ENCODE data around the gene AHCTF1. TPM values are rescaled to one million over a fixed set of nuclear protein-coding genes. Genes with fewer than 3 reads are reported as not detected.

The AHCTF1 gene
- total RNA-seq, 1 experiment from 2014 or later, result 25.9 TPM

DNA sequence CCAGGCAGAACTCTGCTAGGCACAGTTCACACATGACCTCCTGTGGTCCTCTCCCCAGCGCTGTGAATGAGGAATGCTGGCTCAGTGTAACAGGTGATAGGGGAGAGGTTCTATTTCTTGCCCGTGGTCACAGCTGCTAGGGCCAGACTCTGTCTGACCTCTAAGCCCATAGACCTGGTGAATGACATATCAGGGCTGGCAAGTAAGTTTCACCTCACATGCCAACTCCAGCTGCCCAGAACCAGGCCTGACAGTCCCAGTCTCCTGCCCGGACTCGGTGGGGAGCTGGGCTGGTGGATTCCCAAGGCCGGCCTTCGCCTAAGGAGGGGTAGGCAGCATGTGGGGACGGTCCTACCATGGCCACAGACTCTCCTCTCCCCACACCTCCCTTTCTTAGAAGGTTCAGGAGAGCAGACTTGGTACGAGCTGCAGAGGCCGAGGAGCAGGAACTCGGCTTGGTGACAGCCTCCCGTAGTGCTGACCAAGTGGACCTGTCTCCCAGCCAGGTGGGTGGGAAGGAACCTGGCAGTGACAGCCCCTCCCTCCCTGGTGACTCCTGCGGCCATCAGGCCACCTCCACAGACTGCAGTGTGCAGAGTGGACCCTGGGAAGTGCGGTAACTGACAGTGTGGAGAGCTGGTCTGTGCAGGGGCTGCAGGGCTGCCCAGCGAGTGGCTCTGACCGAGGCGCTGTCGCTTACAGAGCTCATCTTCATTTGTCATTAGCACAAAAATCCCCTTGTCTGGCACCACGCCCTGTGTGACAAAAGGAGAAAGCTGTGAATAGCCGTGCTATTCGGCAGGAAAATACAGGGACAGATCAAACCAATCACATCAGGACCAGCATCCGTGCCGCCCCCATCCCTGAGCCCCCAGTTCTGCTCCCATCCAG, 132.9 kb downstream of the AHCTF1 start:
- Histone ChIP-seq H3K27me3 (no peaks in the 10 kb centered on the region), H3K4me3 (no peak overlapping the region), H3K36me3 (no peaks in the 10 kb centered on the region), H3K9me3 (peaks cover 2% of the 10 kb centered on the region; the same call in 1 of the 2 replicates)
- no peak for DNase-seq

DNA sequence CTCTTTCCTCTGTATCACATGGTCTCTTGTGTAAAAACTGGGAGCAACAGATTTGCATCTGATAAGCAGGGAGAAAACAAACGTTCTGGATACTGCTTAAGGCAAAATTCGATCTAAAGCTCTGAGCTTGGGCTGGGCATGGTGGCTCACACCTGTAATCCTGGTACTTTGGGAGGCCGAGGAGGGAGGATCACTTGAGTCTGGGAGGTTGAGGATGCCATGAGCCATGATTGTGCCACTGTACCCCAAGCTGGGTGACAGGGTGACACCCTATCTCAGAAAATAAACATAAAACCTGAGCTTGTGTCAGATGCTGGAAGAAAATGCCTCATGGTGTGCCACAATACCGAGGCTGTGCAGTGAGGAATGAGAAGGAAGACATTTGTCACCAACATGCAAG, 133.6 kb downstream of the AHCTF1 start:
- no peak for DNase-seq
- 0 out of 2 replicates have a peak, but pooled peaks cover 2% of the 10 kb centered on the region for H3K9me3 ChIP-seq
- no peaks in the 10 kb centered on the region for H3K36me3 ChIP-seq
- H3K4me3 ChIP-seq, result no peak overlapping the region
- H3K27me3 ChIP-seq, result no peaks in the 10 kb centered on the region

DNA sequence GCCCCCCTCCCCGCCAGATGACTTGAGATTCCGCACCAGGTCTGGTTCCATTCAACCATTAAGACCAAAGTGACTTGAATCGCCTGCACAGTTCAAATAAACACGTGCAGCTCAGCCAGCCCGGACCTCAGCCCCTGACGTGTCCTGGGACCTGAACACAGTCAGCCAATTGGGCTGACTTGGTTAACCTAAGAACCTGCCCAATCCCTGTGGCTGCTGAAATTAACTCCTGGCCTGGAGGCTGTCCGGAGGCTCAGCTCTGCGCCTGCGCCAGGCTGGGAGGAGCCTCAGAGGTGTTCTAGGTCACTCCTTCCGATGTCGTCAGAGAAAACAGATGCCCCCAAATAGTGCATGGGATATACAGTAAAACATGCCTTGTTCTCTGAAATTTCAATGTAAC, 134.2 kb downstream of the AHCTF1 start:
- Histone ChIP-seq H3K9me3 (0 out of 2 replicates have a peak, but pooled peaks cover under 1% of the 10 kb centered on the region), H3K27me3 (no peaks in the 10 kb centered on the region), H3K4me3 (no peak overlapping the region), H3K36me3 (no peaks in the 10 kb centered on the region)
- no peak for DNase-seq

DNA sequence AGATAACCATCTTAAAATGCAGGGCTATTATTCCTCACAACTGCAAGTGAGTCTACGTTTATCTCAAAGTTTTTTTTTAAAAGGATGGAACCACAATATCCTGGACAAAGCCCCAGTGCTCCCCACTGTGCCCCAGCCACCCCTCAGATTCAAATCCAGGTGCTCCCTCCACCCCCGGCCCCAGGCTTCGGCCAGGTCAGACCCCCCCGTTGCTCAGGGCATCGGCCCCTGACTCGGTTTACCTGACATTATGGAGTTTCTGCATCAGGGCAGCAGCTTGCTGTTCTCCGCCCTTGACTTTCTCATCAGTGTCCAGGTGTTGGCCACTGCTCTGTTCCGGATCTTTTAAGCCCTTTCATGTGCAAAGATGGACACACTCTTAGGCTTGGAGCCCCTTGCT, 134.6 kb downstream of the AHCTF1 start:
- H3K27me3 ChIP-seq, result no peaks in the 10 kb centered on the region
- no peak for DNase-seq
- H3K9me3 ChIP-seq, result no peaks in the 10 kb centered on the region
- H3K36me3 ChIP-seq, result no peaks in the 10 kb centered on the region
- no peak overlapping the region for H3K4me3 ChIP-seq

DNA sequence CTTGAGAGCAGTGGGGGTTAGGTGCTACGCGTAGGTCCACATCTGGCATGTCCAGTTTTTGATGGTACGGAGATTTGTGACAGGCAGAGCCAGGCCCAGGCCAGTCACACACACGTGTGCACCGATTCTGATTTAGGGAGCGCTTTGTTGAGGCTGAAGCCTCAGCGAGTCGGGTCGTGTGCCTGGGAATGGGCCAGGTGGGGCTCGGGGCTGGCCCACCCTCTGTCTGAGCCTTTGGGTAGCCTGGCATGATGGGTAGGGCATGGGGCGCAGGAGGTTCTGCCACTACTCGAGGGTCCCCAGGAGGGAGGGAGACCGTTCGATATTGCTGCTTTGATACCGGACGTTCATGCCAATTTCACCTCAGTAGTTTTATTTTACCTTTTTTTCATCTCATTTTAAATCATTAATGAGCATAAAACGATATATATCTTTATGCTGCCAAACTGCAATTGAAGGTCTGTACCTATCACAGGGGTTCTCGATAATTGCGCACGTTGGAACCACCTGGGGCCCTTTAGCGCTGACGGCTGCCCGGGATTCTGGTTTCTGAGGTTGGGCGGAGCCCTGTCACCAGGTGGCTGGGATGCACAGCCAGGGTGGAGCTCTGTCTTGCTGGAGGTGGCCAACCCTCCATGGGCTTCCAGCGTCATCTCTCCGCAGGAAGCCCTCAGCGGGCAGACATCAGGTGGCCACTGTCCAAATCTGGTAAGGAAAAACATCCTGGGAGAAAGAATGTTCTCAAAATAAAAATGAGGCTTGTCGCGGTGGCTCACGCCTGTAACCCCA, 135.6 kb downstream of the AHCTF1 start:
- H3K27me3 ChIP-seq, result no peaks in the 10 kb centered on the region

DNA sequence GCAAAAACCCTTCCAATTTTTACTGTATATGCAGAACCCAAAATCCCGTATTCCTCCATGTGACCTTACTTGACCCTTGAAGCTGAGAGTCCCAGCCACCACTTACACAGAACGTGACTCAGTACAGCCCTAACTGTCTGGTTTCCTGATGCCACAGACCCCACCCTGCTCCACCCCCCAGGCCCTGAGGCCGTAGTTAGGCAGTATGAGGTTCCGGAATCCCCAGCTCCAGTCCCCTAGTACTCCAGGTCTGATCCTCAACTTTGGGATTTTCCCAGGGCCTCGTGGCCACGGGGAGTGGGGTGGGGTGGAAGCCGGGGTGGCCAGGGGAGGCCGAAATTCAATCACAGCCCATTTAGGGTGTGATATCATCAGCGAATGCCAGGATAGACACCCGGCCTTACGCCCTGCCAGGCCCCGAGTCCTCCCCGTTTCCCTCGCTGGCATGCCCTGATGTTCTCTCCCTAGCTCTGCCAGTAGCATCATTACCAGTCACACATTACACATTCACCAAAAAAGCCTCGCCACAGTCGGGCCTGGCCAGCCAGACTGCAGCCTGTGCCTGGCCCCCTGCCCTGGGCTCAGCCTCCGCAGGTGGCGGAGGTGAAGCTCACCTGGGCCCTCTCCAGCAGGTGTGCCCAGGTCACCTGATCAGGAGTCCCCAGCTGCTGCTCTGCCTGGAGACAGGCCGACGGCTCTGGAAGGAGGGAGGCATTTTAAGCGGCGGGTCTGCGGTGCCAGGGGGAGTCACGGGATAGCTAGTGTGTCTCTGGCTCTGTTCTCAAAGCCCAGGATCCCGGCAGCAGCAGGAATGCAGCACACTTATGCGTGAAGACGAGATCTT, 136.7 kb downstream of the AHCTF1 start:
- Histone ChIP-seq H3K4me3 (no peak overlapping the region), H3K27me3 (no peaks in the 10 kb centered on the region), H3K9me3 (no peaks in the 10 kb centered on the region), H3K36me3 (no peaks in the 10 kb centered on the region)
- DNase-seq, result peak; percentile 62

More for the DNA sequence above, 135.6 kb downstream of the AHCTF1 start:
- Histone ChIP-seq H3K9me3 (no peaks in the 10 kb centered on the region), H3K36me3 (no peaks in the 10 kb centered on the region), H3K4me3 (no peak overlapping the region)
- DNase-seq, result no peak

DNA sequence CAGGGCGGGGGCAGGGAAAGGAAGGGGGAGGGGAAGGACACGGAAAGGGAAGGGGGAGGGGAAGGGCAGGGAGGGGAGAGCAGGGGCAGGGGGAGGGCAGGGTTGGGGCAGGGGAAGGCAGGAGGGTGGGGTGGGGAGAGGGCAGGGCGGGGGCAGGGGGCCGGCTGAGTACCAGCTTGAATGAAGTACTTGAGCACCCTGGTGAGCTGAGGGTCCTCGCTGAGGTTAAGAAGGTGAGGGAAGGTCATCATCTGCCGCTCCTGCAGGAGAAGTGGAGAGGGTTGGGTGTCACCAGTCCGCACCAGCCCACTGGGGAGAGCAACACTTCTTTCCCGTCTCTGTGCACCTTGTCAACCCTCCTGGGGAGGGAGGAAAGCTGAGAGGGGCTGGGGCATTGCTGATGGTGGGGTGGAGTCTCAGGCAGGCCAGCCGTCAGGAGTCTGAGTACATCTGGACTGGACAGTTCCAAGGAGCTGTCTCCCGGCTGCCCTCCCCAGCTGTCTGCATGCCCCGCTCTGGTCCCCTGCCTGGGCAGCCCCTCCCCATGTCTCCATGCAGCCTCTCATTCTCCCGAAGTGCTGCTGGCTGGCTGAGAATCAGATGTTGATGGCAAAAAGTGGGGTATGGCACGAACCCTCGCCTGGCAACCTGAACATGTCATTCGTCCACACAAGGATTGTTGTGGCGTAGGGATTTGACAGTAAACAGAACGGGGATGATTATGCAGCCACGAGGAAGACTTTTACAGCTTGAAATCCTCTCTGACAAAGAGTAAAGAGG, 137.5 kb downstream of the AHCTF1 start:
- H3K27me3 ChIP-seq, result no peaks in the 10 kb centered on the region
- no peaks in the 10 kb centered on the region for H3K9me3 ChIP-seq
- H3K36me3 ChIP-seq, result no peaks in the 10 kb centered on the region
- peak; percentile 23 for DNase-seq
- no peak overlapping the region for H3K4me3 ChIP-seq

DNA sequence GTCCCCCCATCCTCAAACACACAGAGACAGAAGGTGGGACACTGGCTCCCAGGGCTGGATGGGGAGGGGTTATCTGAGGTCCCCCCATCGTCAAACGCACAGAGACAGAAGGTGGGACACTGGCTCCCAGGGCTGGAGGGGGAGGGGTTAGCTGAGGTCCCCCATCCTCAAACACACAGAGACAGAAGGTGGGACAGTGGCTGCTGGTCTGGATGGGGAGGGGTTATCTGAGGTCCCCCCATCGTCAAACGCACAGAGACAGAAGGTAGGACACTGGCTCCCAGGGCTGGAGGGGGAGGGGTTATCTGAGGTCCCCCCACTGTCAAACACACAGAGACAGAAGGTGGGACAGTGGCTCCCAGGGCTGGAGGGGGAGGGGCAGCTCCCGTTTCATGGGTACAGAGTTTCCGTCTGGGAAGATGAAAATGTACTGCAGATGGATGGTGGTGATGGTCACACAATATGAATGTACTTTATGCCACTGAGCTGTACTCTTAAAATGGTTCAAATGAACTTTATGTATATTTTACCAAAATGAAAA, 138.3 kb downstream of the AHCTF1 start:
- H3K9me3 ChIP-seq, result no peaks in the 10 kb centered on the region
- H3K27me3 ChIP-seq, result no peaks in the 10 kb centered on the region
- DNase-seq, result no peak
- no peaks in the 10 kb centered on the region for H3K36me3 ChIP-seq
- H3K4me3 ChIP-seq, result no peak overlapping the region

DNA sequence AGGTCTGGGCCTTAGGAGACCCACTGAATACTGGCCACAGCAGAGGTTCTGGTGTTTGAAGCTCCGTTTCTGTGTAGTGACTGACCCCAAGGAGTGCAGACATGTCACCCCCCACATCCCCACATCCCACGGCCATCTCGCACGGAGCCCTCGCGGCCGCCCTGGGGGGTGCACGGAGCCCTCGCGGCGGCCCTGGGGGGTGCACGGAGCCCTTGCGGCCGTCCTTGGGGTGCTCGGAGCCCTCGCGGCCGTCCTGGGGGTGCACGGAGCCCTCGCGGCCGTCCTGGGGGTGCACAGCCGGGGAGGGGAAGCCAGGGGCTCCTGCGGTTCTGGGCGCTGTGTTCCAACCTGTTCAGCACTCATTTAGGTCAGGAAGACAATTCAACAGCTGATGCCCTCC, 139.1 kb downstream of the AHCTF1 start:
- Histone ChIP-seq H3K4me3 (no peak overlapping the region), H3K27me3 (no peaks in the 10 kb centered on the region), H3K36me3 (no peaks in the 10 kb centered on the region), H3K9me3 (no peaks in the 10 kb centered on the region)
- DNase-seq, result no peak

DNA sequence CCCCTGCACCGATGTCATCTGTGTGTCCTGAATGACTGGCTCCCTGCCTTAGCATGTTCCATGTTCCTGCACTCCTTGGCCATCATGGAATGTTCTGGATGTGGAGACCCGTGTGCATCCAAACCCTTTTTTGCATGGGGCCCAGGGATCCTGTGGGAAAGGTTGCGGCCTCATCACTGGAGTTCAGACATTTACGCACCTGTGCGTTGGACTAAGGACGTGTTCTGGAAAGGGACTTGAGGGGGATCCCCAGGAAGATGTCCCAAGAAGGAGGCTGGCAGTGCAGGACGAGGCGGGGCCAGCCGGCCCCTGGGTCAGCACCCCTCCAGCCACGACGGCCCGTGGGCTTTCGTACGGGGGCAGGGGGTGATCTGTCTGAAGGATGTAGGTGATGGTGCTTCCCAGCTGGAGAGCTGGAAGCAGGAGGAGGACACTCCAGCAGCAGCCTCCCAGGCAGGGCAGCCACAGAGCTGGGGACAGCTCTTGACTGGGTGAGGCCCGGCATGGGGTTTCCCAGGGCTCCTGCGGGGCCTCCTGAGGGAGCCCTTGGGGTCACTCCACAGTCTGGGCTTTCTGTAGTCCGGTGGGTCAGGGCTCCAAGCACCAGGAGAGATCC, 140.3 kb downstream of the AHCTF1 start:
- DNase-seq, result no peak
- Histone ChIP-seq H3K27me3 (no peaks in the 10 kb centered on the region), H3K36me3 (no peaks in the 10 kb centered on the region), H3K9me3 (no peaks in the 10 kb centered on the region), H3K4me3 (no peak overlapping the region)

DNA sequence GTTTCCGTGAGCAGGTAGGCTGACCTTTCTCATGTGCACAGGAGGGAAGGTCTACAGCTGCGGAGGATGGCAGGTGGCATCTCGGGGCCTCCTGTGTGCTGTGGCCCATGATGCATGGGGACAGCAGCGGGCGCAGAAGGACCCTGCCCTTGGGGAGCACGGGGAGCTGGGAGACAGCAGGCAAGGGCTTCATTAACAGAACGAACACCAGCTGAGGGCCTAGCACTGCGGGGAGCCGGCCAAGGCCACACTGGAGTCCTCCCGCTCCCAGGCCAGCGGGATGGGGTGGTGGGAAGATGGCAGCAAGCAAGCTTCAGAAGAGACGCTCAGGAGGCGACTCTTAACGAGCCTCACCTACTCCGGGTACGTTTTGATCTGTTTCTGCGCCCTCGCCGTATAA, 140.9 kb downstream of the AHCTF1 start:
- Histone ChIP-seq H3K4me3 (no peak overlapping the region), H3K36me3 (no peaks in the 10 kb centered on the region), H3K27me3 (no peaks in the 10 kb centered on the region)

DNA sequence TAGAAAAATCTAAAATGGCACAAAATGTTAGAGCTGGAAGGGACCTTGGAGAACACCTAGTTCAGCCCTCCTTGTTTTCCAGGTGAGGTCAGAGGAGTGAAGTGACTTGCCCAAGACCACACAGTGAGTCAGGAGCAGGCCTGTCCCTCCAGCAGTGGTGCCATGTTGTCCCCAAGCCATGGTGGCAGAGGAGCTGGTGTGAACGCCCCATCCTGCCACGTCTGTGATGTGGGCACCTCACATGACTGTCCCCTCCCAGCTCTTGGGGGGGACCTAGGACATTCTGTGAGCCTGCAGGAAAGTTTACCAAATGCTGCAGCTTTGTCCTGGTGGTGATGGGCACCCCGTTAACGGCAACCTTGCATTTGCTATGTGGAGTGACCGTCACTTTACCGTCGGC, 141.4 kb downstream of the AHCTF1 start:
- H3K4me3 ChIP-seq, result no peak overlapping the region
- H3K36me3 ChIP-seq, result no peaks in the 10 kb centered on the region
- no peaks in the 10 kb centered on the region for H3K27me3 ChIP-seq
- H3K9me3 ChIP-seq, result no peaks in the 10 kb centered on the region
- no peak for DNase-seq

More for the DNA sequence above, 140.9 kb downstream of the AHCTF1 start:
- H3K9me3 ChIP-seq, result no peaks in the 10 kb centered on the region
- DNase-seq, result no peak

DNA sequence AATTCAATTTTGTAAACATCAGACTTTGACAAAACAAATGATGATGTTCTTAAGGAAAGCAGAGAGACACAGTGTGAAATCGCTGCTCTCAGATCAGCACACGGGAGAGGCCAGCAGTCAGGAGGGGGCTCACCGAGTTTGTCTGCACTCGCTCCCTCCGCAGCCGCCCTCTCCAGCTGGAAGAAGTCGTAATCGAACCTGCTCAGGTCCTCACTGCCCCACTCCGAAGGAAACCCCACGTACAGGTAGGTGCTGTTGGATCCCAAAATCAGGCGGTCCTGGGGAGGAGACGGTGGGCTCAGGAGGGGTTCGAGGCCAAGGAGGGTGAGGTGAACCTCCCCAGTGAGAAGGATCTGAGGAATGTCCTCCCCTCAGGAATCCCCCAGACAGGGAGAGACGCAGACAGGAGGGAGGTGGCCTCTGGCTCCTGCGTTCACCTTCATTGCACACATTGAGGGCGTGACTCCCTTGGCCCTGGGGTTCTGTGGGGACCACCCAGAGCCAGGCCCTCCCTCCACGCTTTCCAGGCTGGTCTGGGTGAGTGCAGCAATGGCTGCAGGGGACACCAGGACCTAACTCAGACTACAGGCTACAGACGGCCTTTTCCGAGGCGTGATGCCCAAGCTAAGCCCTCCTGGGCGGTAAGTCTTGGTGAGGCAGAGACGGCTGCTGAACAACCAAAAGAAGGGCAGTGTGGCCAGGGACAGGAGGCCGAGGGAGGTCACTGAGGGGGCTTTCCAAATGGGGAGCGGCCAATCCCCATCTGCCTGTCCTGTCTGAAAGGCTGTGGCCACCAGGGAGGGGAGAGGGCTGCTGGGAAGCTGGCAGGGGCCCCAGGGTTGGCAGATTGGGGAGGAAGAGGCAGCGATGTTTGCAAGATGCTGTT, 142.1 kb downstream of the AHCTF1 start:
- H3K4me3 ChIP-seq, result no peak overlapping the region
- no peak for DNase-seq
- no peaks in the 10 kb centered on the region for H3K27me3 ChIP-seq
- no peaks in the 10 kb centered on the region for H3K36me3 ChIP-seq
- H3K9me3 ChIP-seq, result no peaks in the 10 kb centered on the region

All from MG63 (cell line).